ENCODE results near the gene ANKLE2.
"Not testable (repeated sequence)": the region's sequence is repeated elsewhere in the genome, so short reads cannot be mapped to it uniquely, and the experiment has no call there.

The ANKLE2 gene

DNA sequence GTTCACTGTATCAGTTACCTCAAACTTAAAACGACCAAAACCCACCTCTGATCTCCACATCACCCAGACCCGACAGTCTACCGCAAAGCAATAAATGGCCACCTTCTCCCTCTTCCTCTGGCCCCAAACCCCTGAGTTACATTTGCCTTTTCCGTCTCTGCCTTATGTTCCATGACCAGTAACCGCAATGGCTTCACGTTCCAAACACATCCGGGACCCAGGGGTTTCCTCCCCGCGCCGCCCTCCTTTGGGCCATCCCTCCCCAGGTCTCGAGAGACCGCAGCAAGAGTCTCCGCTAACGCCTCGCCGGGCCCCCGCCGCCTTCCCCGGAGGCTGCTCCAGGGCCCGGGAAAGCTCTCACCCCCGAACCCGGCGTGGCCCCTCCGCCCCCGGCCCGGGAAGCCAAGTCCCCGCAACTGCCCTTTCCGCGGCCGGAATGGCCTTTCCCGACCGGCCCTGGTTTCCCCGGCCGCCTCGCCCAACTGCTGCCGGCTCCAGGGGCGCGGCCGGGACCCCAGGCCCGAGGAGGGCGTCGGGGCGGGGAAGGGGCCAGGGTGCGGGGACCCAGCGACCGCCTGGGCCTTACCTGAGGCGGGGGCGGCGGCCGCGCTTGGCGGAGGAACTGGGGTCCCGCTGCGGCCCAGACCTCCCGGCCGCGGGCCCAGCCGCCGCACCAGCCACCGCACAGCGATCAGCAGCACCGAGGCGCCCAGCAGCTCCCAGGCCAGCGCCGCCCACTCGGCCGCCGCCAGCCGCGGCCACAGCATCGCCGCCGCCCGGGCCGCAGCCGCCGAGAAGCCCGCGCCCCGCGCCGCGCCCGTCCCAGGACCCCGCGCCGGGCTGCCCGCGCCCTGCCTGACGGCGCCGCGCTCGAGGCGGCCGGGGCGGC, at the start of gene ANKLE2:
Gene ANKLE2 (minus strand): TSS at position 801 of the 889 bp plus-strand sequence. CDS start 34 bp downstream, at position 767.
- DNase-seq = peak; percentile 52

DNA sequence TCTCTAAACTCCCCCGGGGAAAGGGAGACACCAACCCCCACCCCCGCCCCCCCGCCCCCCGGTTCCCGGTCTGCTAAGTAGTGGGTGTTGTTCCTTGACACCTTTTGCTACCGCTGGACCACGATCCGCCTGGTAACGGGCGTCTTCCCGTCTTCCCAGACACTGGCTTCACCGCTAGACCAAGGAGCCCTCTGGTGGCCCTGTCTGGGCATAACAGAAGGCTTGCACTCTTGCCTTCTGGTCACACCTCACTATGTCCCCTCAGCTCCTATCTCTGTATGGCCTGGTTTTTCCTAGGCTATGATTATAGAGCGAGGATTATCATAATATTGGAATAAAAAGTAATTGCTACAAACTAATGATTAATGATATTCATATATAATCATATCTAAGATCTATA, 47.8 kb upstream of the ANKLE2 start:
- DNase-seq = peak; percentile 34

DNA sequence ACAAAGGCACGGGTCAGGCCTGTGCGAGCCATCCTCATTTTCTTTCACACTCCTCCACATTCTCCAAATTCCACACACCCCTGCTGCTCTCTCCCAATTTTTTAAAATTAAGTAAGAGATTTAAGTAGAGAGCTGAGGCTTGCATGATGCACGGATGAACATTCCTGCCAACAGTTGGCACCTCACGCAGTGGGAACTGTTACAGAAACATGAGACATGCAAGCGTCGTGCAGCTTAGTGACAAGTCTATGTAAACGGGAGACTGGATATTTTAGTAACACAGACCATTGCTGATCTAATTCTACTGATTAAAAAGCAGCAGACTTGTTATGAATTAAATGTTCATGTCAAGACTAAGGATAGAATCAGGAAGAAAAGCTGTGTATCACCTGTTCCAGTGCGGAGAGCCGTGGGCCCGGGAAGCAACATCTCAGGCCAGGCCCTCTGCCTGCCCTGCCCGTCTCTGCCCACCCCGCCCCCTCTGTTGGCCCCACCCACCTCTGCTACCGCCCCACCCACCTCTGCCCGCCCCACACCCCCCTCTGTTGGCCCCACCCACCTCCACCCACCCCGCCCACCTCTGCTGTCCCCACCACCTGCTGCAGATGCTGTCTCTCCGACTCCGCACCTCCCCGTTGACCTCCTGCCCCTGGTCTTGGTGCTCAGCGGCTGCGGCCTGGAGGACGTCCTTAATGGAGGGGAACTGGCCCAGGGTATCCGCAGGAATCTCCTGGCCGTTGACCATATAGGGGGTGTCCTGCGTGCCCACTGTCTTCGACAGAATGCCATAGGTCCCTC, 45.9 kb upstream of the ANKLE2 start:
- no peak for DNase-seq

DNA sequence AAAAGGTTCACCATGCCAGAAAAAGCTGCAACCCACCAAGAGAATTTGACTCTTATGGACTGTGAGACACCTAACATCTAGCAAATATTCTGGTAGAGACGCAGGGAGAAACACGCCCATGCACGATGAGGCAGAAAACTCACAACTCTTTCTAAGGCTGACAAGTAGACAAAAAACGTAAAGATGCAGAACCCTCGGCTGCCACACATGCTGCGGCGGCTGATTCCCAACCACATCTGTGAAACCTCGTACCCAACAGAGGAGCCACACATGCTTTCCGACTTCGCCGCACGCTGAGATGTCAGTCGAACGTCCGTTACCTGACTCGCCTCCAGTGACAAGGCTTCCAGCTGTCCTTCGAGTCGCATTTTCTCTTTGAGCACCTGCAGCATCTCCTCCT, 45.2 kb upstream of the ANKLE2 start:
- DNase-seq = no peak

DNA sequence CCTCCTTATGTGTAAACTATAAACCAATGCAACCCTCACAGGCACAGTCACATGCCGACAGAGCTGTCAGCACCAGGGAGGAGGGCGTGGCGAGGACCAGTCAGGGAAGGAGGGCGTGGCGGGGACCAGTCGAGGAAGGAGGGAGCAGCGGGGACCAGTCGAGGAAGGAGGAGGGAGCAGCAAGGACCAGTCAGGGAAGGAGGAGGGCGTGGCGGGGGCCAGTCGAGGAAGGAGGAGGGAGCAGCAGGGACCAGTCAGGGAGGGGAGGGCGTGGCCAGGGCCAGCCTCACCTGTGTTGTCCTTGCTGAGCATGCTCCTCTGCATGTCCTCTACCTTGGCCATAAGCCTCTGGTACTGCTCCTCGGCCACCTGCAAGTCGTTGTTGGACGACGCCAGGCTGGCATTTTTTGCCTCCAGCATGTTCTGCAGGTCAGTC, 42.8 kb upstream of the ANKLE2 start:
- DNase-seq = no peak

DNA sequence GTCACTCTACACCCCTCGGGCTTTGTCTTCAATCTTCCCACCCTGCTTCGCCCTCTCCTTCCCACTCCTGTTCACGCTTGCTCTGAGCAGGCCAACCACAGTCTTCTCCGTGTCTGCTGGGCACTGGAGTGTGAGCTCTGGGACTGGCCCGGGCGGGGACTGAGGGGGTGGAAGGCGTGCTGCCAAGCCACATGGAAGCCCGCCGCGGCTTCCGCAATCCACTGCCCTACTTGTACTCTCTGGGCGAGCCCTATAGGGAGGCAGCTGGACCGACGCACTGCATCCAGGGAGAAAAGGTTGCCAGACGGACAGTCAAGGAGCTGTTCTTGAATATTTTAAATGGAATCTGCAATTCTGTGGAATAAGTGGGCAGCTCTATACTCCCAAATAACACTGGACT, 42.3 kb upstream of the ANKLE2 start:
- DNase-seq = no peak

DNA sequence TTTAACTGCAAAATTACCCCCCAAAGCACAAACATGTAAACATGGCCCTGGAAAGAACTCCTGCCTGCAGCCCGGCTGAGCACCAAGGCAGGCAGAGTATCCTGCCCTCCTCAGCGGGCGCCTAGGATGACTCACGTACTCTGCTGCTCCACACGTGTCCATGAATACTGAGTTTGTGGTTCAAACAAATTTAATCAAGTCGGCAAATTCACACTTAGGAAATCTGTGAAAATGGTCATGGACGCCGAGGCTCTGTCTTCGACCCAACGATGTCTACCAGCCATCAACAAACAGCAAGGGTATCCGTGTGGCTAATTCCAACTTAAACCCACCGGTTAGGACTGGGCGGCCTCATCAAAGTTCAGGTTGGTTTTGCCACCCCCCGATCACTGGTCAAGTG, 41.5 kb upstream of the ANKLE2 start:
- DNase-seq = no peak

DNA sequence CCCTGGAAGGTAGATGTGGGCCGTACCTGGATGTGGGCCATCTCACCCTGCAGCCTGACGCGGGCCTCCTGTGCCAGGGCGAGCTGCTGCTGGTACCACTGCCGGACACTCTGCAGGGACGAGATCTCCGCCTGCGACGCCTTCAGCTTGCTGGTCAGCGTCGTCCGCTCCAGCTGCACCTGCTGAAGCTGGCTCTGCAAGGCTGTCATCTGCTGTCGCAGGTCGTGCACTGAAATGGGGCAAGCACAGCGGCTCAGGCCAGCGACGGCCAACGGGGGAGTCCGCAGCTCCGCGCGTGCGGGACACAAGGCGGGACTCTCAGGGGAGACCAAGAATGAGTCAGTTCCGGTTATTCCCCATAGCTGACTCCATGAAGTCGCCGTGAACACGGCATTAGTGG, 40.1 kb upstream of the ANKLE2 start:
- DNase-seq = no peak

DNA sequence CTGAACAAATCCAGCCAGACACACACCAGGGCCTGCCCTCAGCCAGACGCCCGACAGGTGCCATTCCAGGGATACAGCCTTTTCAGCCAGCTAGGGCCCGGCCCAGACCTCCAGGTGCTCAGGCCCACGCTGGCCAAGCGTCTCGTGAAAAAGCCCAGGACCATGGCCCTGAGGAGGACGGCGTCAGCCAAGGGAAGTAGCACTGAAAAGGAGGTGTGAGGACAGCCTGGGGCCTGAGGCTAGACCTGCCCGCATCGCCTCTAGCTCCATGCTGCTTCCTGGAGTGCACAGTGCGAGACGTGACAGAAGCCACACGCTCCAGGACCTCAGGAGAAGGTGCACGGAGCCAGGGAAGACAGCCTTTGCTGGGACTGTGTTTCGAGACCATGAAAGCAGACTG, 37.2 kb upstream of the ANKLE2 start:
- no peak for DNase-seq

DNA sequence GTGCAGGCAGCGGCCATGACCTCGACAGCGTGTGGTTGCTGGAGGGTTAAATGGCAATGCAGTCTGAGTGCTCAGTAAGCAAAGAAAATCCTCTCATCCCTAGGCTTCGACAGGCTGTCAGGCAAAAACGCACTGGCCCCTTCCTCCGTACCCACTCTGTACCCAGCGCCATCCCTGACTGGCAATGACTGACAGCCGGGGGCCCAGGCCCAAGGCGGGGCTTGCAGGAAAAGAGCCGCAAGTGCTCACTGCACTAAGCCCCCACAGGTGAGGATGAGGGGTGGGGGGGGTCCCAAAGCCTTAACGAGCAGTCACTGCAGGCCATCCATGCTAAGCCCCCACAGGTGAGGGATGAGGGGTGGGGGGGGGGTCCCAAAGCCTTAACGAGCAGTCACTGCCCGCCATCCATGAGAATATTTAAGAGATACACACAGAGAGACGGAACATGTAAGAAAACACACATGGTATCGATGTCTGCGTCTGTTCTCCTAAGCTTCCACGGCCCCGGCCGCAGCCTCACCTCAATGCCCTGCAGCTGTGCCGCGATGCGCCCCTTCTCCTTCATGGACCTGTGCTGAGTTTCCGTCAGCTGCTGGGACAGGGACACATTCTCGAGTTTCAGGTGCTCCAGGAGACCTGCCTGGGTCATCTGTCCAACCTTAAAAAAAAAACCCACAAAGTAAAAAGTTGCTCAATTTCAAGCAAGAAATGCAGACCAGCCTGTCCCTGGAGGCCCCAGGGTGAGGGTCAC, 36.4 kb upstream of the ANKLE2 start:
- no peak for DNase-seq

DNA sequence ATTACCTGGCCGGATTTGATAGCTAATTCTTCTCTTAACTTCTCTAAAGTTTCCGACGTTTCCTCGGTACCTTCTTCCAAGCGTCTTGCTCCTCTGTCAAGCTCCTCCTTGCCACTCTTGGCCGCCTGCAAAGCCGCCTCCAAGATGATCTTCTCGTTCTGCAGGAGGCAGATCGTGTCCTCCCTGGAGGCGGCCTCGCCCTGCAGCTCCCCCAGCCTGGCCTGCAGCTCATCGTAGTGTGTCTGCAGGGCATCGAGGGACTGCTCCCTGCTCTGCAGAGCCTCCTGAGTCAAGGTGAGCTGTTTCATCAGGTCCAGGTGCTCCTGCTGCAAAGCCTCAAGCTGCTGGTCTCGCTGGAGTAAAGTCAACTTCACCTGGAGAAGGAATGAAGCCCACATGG, 34.2 kb upstream of the ANKLE2 start:
- DNase-seq = no peak

DNA sequence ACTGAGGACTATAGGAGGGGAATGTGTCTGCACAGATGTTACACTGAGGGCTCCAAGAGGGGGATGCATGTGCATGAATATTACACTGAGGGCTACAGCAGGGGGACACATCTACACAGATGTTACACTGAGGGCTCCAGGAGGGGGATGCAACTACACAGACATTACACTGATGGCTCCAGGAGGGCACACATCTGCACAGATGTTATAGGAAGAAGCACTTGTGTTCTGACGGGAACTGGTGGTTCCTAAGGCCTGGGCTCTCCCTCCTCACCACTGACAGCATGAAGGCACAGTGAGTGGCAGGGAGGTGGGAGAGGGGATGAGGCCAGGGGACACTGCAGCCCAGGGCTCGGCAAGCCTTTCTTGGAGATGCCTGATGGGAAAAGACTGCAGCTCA, 30.3 kb upstream of the ANKLE2 start:
- not testable (repeated sequence) for DNase-seq

DNA sequence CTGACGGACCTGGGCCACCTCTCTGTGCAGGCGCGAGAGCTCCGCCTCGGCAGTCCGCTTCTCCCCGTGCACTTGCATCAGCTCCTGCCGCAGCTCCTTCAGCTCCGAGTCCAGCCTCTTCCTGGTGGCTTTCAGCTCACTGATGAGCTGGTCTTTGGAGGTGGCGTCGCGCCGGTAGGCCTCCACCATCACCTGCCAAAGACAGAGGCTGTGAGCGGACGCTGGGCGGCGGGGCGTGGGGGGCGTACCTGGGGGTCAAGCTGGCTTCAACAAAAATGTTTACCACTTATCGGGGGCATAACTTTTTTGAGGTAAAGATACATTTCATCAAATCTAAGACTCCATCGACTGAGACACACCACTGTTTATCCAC, 27.5 kb upstream of the ANKLE2 start:
- no peak for DNase-seq

DNA sequence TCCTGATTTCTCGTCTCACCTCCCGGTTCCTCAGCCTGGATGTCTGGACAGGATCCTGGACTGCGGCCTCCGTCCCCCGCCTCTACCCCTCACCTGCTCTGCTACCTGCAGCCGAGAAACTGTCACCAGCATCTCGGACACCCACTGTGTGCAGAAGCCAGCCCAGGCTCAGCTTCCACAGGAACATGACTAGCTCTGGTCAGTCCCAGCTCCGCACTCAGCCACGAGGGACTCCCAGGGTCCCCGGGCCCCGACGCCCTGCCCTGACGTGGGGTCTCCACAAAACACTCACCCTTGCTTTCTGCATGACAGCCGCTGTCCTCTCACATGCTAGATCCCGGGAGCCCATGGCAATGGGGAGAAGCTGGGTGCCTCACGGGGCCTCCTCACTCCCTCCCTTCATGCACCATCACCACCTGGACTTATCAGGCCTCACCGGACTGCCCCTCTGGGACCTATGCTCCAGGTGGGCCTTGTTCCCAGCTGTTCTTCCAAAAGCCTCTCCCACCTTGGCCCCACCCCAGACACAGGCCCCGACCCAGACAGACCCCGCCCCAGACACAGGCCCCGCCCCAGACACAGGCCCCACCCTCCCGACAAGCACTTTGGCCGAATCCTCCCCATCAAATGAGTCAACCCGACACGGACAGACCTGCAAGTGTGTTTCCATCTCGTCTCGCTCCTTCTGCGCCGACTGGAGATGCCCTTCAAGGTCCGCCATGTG, 26.9 kb upstream of the ANKLE2 start:
- no peak for DNase-seq

DNA sequence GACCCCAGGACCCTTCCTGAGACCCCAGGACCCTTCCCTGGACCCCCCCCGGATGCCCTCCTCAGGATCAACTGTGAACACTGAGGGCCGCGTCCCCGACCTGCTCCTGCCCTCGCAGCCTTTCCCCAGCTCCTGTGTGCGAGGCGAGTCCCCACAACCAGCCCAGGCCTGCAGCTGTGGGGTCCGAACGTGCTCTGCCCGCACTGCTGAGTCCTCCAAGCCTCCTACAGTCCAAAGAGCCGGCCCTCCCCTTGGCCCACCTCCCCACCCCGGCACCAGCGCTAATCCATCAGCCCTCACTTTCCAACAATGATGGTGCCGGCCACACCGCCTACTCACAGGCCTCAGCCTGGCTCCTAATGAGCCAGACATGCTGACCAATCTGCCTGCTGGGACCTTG, 26.2 kb upstream of the ANKLE2 start:
- no peak for DNase-seq

DNA sequence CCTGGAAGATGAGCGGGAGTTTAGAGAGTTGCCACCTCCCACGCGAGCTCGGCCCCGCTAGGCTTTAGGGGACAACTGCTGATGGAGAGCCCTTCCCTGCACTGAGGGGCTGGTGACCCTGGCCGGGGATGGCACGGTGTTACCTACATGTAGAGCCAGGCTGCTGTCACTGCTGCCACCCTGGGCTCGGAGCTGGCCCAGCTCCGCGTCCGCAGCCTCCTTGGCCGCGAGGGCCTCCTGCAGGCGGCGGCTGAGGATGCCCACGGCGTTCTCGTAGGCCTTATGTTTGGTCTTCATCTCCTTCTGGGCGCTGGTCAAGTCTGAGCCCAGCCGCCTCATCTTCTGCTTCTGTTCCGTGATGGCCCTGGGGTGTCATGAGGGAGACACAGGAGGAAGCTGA, 24.6 kb upstream of the ANKLE2 start:
- DNase-seq = no peak

DNA sequence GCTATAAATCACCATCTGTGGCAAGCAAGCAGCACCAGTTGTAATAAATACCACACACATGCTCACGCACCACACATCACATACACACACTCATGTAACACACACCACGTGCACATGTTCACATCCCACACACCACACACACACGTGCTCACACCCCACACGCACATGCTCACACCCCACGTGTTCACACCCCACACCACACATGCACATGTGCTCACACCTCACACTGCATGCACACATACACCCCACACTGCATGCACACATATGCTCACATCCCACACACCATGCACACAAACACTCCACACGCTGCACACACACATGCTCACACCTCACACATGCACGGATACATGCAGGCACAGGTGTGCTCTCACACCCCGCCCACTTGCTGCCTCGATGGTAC, 22.9 kb upstream of the ANKLE2 start:
- no peak for DNase-seq

DNA sequence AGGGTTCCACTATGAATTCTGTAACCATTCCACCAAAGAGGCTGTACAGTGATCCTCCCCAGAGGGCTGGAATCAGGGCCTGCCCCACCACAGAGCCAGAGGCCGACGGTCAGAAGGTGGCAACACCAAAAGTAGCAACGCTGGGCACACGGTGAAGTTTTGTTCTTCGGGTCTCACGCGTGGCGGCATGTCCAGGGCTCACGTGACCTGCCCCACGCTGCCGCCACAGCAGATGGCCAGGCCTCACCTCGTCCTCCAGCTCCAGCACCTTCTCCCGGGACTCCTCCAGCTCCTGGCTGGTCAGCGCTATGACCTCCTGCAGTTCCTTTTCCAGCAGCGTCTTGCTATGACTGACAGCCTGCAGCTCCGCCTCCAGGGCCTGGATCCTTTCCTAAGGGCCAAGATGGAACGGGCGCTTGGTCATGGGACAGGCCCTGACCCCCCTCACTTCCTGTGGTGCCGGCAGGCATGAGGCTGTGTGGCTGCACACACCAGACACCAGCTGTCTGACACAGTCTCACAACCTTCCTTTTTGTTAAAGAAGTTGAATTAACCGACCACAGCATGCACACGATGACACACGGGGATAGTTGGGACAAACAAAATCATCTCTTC, 22.4 kb upstream of the ANKLE2 start:
- no peak for DNase-seq

DNA sequence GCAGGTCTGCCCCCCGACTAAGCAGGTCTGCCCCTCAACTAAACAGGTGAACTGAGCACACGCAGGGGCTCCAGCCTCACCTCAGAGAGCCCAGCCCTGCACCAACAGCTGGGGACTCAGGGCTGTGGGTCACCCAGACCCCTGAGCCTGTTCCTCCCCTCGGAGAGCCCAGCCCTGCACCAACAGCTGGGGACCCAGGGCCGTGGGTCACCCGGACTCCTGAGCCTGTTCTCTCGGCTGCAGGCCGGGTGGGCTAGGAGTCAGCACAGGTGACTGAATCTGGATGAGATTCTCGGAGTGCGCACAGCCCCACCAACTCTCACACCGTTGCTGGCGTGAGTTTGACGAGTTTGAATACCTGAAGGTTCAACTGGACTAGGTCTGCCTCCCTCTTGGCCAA, 20.3 kb upstream of the ANKLE2 start:
- DNase-seq = no peak

DNA sequence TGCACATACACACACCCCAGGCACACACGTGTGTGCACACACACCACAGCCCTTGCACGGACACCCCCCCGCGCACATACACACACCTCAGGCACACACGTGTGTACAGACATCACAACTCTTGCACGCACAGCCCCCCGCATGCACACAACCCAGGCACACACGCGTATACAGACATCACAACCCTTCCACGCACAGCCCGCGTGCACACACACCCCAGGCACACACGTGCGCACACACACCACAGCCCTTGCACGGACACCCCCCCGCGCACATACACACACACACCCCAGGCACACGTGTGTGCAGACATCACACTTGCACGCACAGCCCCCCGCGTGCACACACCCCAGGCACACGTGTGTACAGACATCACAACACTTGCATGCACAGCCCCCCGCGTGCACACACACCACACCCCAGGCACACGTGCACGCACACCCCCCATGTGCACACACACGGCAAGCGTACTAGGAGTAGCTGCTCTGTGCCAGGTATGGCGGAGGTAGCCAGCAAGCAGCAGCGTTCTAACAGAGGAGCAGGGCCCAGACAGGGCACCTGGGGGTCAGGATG, 18.2 kb upstream of the ANKLE2 start:
- no peak for DNase-seq

DNA sequence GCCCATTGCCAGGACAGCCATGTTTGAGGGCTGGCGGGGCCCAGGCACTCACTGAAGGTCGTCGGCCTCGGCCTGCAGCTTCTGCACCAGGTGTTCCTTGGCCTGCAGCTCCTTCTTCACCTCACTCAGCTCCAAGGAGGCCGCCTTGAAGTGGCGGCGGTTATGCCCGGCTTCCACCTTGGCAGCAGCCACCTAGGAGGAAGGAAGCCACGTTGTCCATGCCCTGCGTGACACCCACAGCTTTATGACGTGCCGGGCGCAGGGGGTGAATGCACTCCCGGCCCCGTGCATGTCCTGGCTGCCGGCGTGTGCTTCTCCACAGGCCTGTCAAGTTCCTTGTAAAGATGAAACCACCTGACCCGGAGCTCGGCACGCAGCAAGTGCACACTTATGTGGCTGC, 16.0 kb upstream of the ANKLE2 start:
- no peak for DNase-seq

Data from CD4-positive, alpha-beta T cell treated with Interleukin-15 for 1 hour (primary cell).